Neural crest cell (in vitro differentiated cells): ENCODE results near the gene ADGRL1. TPM values are rescaled to one million over a fixed set of nuclear protein-coding genes. Genes with fewer than 3 reads are reported as not detected.

Experiments used
- DNase-seq: peaks from one replicate; pipeline ENCODE4 v3.0.0; 2021; ENCODE audit warnings: low read depth, mixed read lengths, low spot score
- H3K27ac Mint-ChIP-seq: one replicate; pipeline ENCODE4 v1.8.0; 2021; ENCODE audit warnings: mild to moderate bottlenecking, mixed read lengths; ENCODE audit not compliant: unreplicated experiment
- H3K27me3 Mint-ChIP-seq: 2 replicates; pipeline ENCODE4 v1.8.0; 2021; ENCODE audit warnings: low read depth, mild to moderate bottlenecking, mixed read lengths
- H3K36me3 Mint-ChIP-seq: 2 replicates; pipeline ENCODE4 v1.8.0; 2021; ENCODE audit warnings: low read depth, mild to moderate bottlenecking, mixed read lengths
- H3K4me1 Mint-ChIP-seq: 2 replicates; pipeline ENCODE4 v1.8.0; 2021; ENCODE audit warnings: mixed read lengths
- H3K4me3 Mint-ChIP-seq: one replicate; pipeline ENCODE4 v1.8.0; 2021; ENCODE audit warnings: mild to moderate bottlenecking, mixed read lengths
- H3K9me3 Mint-ChIP-seq: 2 replicates; pipeline ENCODE4 v1.8.0; 2021; ENCODE audit warnings: mixed read lengths
- CTCF ChIP-seq: fragments of 200-600 bp; sonication (generic); conservative IDR thresholded peaks from 2 replicates; pipeline ENCODE4 v1.5.0; 2021; ENCODE audit warnings: antibody characterized with exemption, mild to moderate bottlenecking
- total RNA-seq: library from RNA; stranded (reverse); gene quantifications from 2 replicates; pipeline ENCODE4 v1.2.1, GENCODE V29; 2021

ADGRL1 gene
- total RNA-seq, 1 donor from 2014 or later: 34.6 TPM

GRCh38 chr19:14145381-14145780 is 60.6 kb downstream of the ADGRL1 start:
- no peak for TF ChIP-seq CTCF
- Mint-ChIP-seq H3K4me1 (peaks cover 25% of the 10 kb centered on the region), H3K27ac (no peak overlapping the region), H3K27me3 (no peaks in the 10 kb centered on the region), H3K36me3 (no peaks in the 10 kb centered on the region), H3K9me3 (no peaks in the 10 kb centered on the region), H3K4me3 (no peak overlapping the region)
- no peak for DNase-seq

- Mint-ChIP-seq H3K27me3 (no peaks in the 10 kb centered on the region), H3K36me3 (no peaks in the 10 kb centered on the region), H3K4me1 (peaks cover 31% of the 10 kb centered on the region), H3K27ac (peak overlapping the region; percentile 46), H3K9me3 (no peaks in the 10 kb centered on the region), H3K4me3 (no peak overlapping the region)
- TF ChIP-seq CTCF: no peak
- DNase-seq: no peak
These were observed 63.4 kb downstream of the ADGRL1 start for GRCh38 chr19:14142262-14143190.

GRCh38 chr19:14141041-14141440 is 64.9 kb downstream of the ADGRL1 start:
- H3K4me1 Mint-ChIP-seq: peaks cover 36% of the 10 kb centered on the region
- DNase-seq: no peak
- peak overlapping the region; percentile 14 for H3K4me3 Mint-ChIP-seq
- TF ChIP-seq CTCF: no peak
- no peaks in the 10 kb centered on the region for H3K27me3 Mint-ChIP-seq
- H3K27ac Mint-ChIP-seq: peak overlapping the region; percentile 37
- H3K9me3 Mint-ChIP-seq: no peaks in the 10 kb centered on the region
- no peaks in the 10 kb centered on the region for H3K36me3 Mint-ChIP-seq

- H3K9me3 Mint-ChIP-seq: no peaks in the 10 kb centered on the region
- no peak for TF ChIP-seq CTCF
- H3K4me3 Mint-ChIP-seq: peak overlapping the region; percentile 84
- H3K27ac Mint-ChIP-seq: peak overlapping the region; percentile 8
- peak; percentile 26 for DNase-seq
- H3K36me3 Mint-ChIP-seq: no peaks in the 10 kb centered on the region
- H3K27me3 Mint-ChIP-seq: no peaks in the 10 kb centered on the region
- H3K4me1 Mint-ChIP-seq: peaks cover 34% of the 10 kb centered on the region
These were observed 66.0 kb downstream of the ADGRL1 start for GRCh38 chr19:14139944-14140343.

DNA sequence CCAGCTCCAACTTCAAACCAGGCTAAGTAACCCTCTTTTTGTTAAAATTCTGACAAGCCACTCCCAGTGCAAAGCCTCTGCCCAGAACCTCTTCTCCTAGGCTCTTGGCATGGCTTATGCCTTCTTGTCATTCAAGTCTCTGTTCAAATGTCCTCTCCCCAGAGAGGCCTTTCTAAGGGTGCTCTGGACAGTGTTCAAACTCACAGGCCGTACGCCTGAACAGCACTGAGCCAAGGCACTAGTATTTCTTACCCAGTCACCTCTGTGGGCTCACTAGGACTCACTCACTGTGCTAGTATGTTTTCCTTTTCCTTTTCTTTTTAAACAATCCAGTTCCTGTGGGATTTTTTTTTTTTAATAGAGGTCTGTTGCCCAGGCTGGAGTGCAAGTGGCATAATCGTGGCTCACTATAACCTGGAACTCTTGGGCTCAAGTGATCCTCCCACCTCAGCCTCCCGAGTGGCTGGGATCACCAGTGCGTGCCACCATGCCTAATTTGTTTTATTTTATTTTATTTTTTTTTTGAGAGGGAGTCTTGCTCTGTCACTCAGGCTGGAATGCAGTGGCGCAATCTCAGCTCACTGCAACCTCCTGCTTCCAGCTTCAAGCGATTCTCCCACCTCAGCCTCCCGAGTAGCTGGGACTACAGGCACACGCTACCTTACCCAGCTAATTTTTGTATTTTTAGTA is 67.2 kb downstream of the ADGRL1 start:
- Mint-ChIP-seq H3K36me3 (peaks cover 3% of the 10 kb centered on the region), H3K4me3 (peak overlapping the region; percentile 93), H3K27ac (no peak overlapping the region), H3K27me3 (no peaks in the 10 kb centered on the region), H3K9me3 (no peaks in the 10 kb centered on the region), H3K4me1 (peaks cover 43% of the 10 kb centered on the region)
- no peak for DNase-seq
- no peak for TF ChIP-seq CTCF
